ENCODE data around the gene BEGAIN.

BEGAIN gene

GRCh38 chr14:100551056-100551455 is 36.2 kb downstream of the BEGAIN start:
- no peak overlapping the region for H3K4me3 ChIP-seq (ENCODE audit: low read depth, low read length)
- DNase-seq (ENCODE audit: low read depth): no peak
- TF ChIP-seq CTCF (IDR thresholded peaks at IDR 0.05; ENCODE audit: low read depth, low read length) (no peak), MAX (IDR thresholded peaks at IDR 0.05; ENCODE audit: low read depth, low read length) (no peak), MYC (IDR thresholded peaks at IDR 0.05; ENCODE audit: low read depth, low read length) (no peak), POLR2A (IDR thresholded peaks at IDR 0.05; ENCODE audit: extremely low read depth, insufficient read length) (no peak)

- no peak overlapping the region for H3K4me3 ChIP-seq (ENCODE audit: low read depth, low read length)
- no peak for DNase-seq (ENCODE audit: low read depth)
- no peak for TF ChIP-seq MYC (IDR thresholded peaks at IDR 0.05; ENCODE audit: low read depth, low read length)
- no peak for TF ChIP-seq CTCF (IDR thresholded peaks at IDR 0.05; ENCODE audit: low read depth, low read length)
- TF ChIP-seq MAX (IDR thresholded peaks at IDR 0.05; ENCODE audit: low read depth, low read length): no peak
- TF ChIP-seq POLR2A (IDR thresholded peaks at IDR 0.05; ENCODE audit: extremely low read depth, insufficient read length): no peak
These were observed 37.2 kb downstream of the BEGAIN start for GRCh38 chr14:100549834-100550625.

- no peak overlapping the region for H3K4me3 ChIP-seq (ENCODE audit: low read depth, low read length)
- TF ChIP-seq MYC (IDR thresholded peaks at IDR 0.05; ENCODE audit: low read depth, low read length) (no peak), POLR2A (IDR thresholded peaks at IDR 0.05; ENCODE audit: extremely low read depth, insufficient read length) (no peak), MAX (IDR thresholded peaks at IDR 0.05; ENCODE audit: low read depth, low read length) (no peak), CTCF (IDR thresholded peaks at IDR 0.05; ENCODE audit: low read depth, low read length) (no peak)
- no peak for DNase-seq (ENCODE audit: low read depth)
These were observed 38.3 kb downstream of the BEGAIN start for GRCh38 chr14:100548939-100549338.

- DNase-seq (ENCODE audit: low read depth): no peak
- TF ChIP-seq MAX (IDR thresholded peaks at IDR 0.05; ENCODE audit: low read depth, low read length): no peak
- TF ChIP-seq MYC (IDR thresholded peaks at IDR 0.05; ENCODE audit: low read depth, low read length): no peak
- TF ChIP-seq POLR2A (IDR thresholded peaks at IDR 0.05; ENCODE audit: extremely low read depth, insufficient read length): no peak
- TF ChIP-seq CTCF (IDR thresholded peaks at IDR 0.05; ENCODE audit: low read depth, low read length): no peak
- no peak overlapping the region for H3K4me3 ChIP-seq (ENCODE audit: low read depth, low read length)
These were observed 38.9 kb downstream of the BEGAIN start for GRCh38 chr14:100548295-100548655.

- DNase-seq (ENCODE audit: low read depth): peak; percentile 90
- TF ChIP-seq MYC (IDR thresholded peaks at IDR 0.05; ENCODE audit: low read depth, low read length) (peak; percentile 86), MAX (IDR thresholded peaks at IDR 0.05; ENCODE audit: low read depth, low read length) (peak; percentile 95), CTCF (IDR thresholded peaks at IDR 0.05; ENCODE audit: low read depth, low read length) (no peak)
- H3K4me3 ChIP-seq (ENCODE audit: low read depth, low read length): no peak overlapping the region
These were observed 39.5 kb downstream of the BEGAIN start for GRCh38 chr14:100547633-100548294.

Measured in NB4 (cell line).